Naive thymus-derived CD4-positive, alpha-beta T cell (primary cell): ENCODE data around the gene NAV1. TPM values are rescaled to one million over a fixed set of nuclear protein-coding genes. Genes with fewer than 3 reads are reported as not detected.

ENCODE experiments used
- ATAC-seq: fragments of 150-1000 bp; cut with Tn5 transposase; 2 replicates; pipeline ENCODE4 v1.10.0; 2021; ENCODE audit warnings: mild to moderate bottlenecking, moderate library complexity
- CTCF ChIA-PET: fragments of 350-600 bp; sonication (Branson Sonifier 250); formaldehyde crosslinking; loops from one replicate; lab custom pipeline; 2021; ENCODE audit warnings: antibody characterized with exemption; lab: Charles Lee
- POLR2A ChIA-PET: fragments of 350-600 bp; sonication (Branson Sonifier 250); formaldehyde crosslinking; loops from one replicate; lab custom pipeline; 2021; ENCODE audit warnings: antibody characterized with exemption, inconsistent platforms; lab: Charles Lee
- DNase-seq, 9 donors: peaks; one replicate each; pipeline versions ENCODE4 v3.0.0 to v3.0.0-alpha.2; 2020 to 2022; ENCODE audit warnings: mixed read lengths in 1 of 9
- H3K27ac ChIP-seq: one replicate; pipeline ENCODE4 v1.7.0; 2013; ENCODE audit warnings: mild to moderate bottlenecking, low read depth, low read length, moderate library complexity
- H3K27me3 ChIP-seq, 2 donors: one replicate each; pipeline ENCODE4 v1.7.0; 2013; ENCODE audit warnings: low read length in 2 of 2, mild to moderate bottlenecking in 2 of 2, moderate library complexity in 2 of 2; ENCODE audit not compliant: control insufficient read depth in 2 of 2, insufficient read depth in 2 of 2
- H3K36me3 ChIP-seq, 3 experiments: 1 replicate in 2 of 3; 2 replicates in 1 of 3; pipeline ENCODE4 v1.7.0; 2013; ENCODE audit warnings: low read length in 3 of 3, mild to moderate bottlenecking in 3 of 3, moderate library complexity in 1 of 3; ENCODE audit not compliant: insufficient read depth in 3 of 3, control insufficient read depth in 2 of 3
- H3K4me1 ChIP-seq, 2 donors: one replicate each; pipeline ENCODE4 v1.7.0; 2013; ENCODE audit warnings: low read length in 2 of 2, mild to moderate bottlenecking in 2 of 2, moderate library complexity in 1 of 2; ENCODE audit not compliant: control insufficient read depth in 2 of 2, insufficient read depth in 2 of 2
- H3K4me3 ChIP-seq: 2 replicates; pipeline ENCODE4 v1.7.0; 2013; ENCODE audit warnings: mild to moderate bottlenecking, low read length
- H3K9me3 ChIP-seq, 3 experiments: 1 replicate in 2 of 3; 2 replicates in 1 of 3; pipeline ENCODE4 v1.7.0; 2013; ENCODE audit warnings: low read length in 3 of 3; ENCODE audit not compliant: control insufficient read depth in 2 of 3
- H3K27ac Mint-ChIP-seq, 9 donors: one replicate each; pipeline ENCODE4 v1.8.0; 2020 to 2022; ENCODE audit warnings: mixed read lengths in 9 of 9, mild to moderate bottlenecking in 8 of 9, moderate library complexity in 5 of 9, inconsistent platforms in 2 of 9
- H3K27me3 Mint-ChIP-seq, 5 donors: one replicate each; pipeline ENCODE4 v1.8.0; 2021 to 2022; ENCODE audit warnings: mixed read lengths in 5 of 5, mild to moderate bottlenecking in 1 of 5
- H3K36me3 Mint-ChIP-seq, 5 donors: one replicate each; pipeline ENCODE4 v1.8.0; 2020 to 2022; ENCODE audit warnings: mixed read lengths in 5 of 5, mild to moderate bottlenecking in 3 of 5, inconsistent platforms in 1 of 5
- H3K4me1 Mint-ChIP-seq, 7 donors: one replicate each; pipeline ENCODE4 v1.8.0; 2020 to 2022; ENCODE audit warnings: mixed read lengths in 7 of 7, mild to moderate bottlenecking in 3 of 7, inconsistent platforms in 1 of 7
- H3K4me3 Mint-ChIP-seq, 10 donors: one replicate each; pipeline ENCODE4 v1.8.0; 2020 to 2022; ENCODE audit warnings: mild to moderate bottlenecking in 10 of 10, mixed read lengths in 10 of 10, moderate library complexity in 6 of 10, inconsistent platforms in 2 of 10
- H3K9me3 Mint-ChIP-seq, 11 donors: one replicate each; pipeline ENCODE4 v1.8.0; 2020 to 2022; ENCODE audit warnings: mixed read lengths in 11 of 11, mild to moderate bottlenecking in 4 of 11, inconsistent platforms in 1 of 11, moderate library complexity in 1 of 11
- intact Hi-C, 2 donors: fragments of 100-400 bp; cut with micrococcal nuclease; formaldehyde crosslinking; loops; one replicate each; pipeline ENCODE4 v1.15.1; 2023
- polyA plus RNA-seq, 2 donors: library from polyadenylated mRNA; unstranded; fragments of 300-500 nt; fragmentation: Illumina TruSeq; gene quantifications; one replicate each; pipeline ENCODE4 v1.2.3, GENCODE V29; 2021
- total RNA-seq, 6 experiments: library from RNA in 5 of 6; stranded (reverse) in 5 of 6; gene quantifications; 1 replicate in 5 of 6; 2 replicates in 1 of 6; pipeline ENCODE4 v1.2.3 and lab custom pipeline; 2021 to 2026

Gene NAV1
- total and polyA plus RNA-seq, 7 experiments from 2014 or later = 0.18 to 10.8 (median 2.6) TPM

DNA sequence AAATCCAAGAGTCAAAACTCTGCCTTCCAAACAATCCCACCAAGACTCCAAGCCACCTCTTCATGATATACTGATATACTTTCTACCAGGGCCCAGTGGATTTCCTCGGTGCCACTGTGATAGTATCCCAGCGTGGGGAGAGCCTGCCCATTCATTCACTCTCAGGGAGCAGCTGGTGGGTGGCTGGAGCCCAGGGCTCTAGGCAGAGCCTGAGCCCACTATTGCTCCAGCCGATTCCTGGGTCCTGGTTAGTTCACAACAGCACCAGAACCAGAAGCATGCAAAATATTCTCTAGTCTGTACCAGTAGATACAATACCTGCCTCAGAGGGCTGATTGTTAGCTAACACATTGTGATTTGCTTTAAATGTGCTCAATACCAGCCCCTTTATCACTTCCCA is 32.8 kb upstream of the NAV1 start:
- ChIA-PET POLR2A (interaction anchor here (1.0 kb wide), 1 partner anchor 23 kb away, joined by 3 read pairs; no protein-coding TSS in a partner anchor), CTCF (interaction anchor here (3.7 kb wide), 1 partner anchor 24 kb away, joined by 25 read pairs; no protein-coding TSS in a partner anchor)
- H3K36me3 ChIP-seq = no peaks in the 10 kb centered on the region
- H3K4me3 ChIP-seq = peak overlapping the region; percentile 87
- no peaks in the 10 kb centered on the region for H3K27me3 ChIP-seq
- Mint-ChIP-seq H3K36me3 (peaks cover 0 to 7% (median 0%) of the 10 kb centered on the region in 5 donors), H3K4me3 (peak overlapping the region; percentile 88 to 94 (median 91)), H3K27ac (peak overlapping the region; percentile 83 to 97 (median 90)), H3K4me1 (peaks cover 30 to 61% (median 57%) of the 10 kb centered on the region in 7 donors), H3K27me3 (no peaks in the 10 kb centered on the region), H3K9me3 (no peaks in the 10 kb centered on the region)
- ATAC-seq = no peak
- DNase-seq = no peak
- no peaks in the 10 kb centered on the region for H3K9me3 ChIP-seq
- H3K27ac ChIP-seq = peak overlapping the region; percentile 74
- intact Hi-C loops = loop anchor here (2.0 to 10.0 kb wide), 6 partner anchors 39 to 491 kb away; partner anchors contain the start of genes IPO9 (in 1 of the 2), KIF21B (in 1 of the 2), PHLDA3 (in 1 of the 2) and TIMM17A (in 1 of the 2)
- H3K4me1 ChIP-seq = peaks cover 20 to 28% of the 10 kb centered on the region in 2 donors

DNA sequence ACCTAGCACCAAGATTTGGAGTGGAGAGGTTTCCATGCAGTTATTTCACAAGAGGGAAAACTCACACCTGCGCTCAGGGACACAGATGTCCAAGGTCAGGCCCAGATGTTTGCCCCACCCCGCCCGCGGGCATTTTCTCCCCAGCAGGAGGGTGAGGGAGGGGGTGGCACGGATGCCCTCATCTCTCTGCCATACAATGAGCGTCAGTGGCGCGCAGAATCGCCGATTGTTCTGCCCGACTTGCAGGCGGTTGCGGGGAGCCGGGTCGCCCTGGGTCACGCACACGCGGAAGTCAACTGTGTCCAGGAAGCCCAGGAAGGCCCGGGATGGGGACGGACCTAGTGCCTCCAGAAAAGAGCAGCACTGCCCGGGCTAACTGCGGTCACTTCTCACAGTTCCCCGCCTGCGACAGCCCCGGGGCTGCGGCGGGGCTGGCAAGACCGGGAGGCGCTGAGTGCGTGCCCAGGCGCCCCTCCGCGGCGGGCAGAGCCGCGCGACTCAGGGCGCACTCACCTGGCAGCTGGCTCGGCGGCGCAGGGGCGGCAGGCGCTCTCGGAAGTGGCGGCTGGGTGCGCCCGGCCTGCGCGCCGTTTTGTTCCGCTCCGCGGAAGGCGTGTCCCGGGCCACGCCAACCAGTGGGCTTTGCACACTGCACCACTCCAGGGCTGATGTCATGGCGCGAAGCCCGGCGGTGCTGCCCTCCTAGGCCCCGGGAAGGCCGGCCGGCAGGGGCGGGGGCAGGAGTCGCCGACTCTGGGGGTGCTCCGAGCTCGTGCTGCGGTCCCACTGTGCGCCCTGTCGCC is 32.2 kb upstream of the NAV1 start, which contains the start of gene CSRP1:
CSRP1 (minus strand) TSS at position 567 of the 803 bp plus-strand sequence. CDS start 10,820 bp downstream, outside the sequence.
- peaks cover 20 to 28% of the 10 kb centered on the region in 2 donors for H3K4me1 ChIP-seq
- H3K36me3 ChIP-seq = no peaks in the 10 kb centered on the region
- Mint-ChIP-seq H3K27me3 (no peaks in the 10 kb centered on the region), H3K36me3 (peaks cover 0 to 7% (median 0%) of the 10 kb centered on the region in 5 donors), H3K27ac (peak within 1 kb of the TSS; percentile 83 to 97 (median 91)), H3K4me3 (peak within 1 kb of the TSS; percentile 88 to 94 (median 91)), H3K4me1 (peaks cover 30 to 61% (median 57%) of the 10 kb centered on the region in 7 donors), H3K9me3 (no peaks in the 10 kb centered on the region)
- ChIA-PET CTCF (interaction anchor here (0.6 to 3.7 kb wide), 2 partner anchors 25 to 71 kb away, joined by 5 to 25 read pairs; no protein-coding TSS in a partner anchor), POLR2A (interaction anchor here (1.0 to 1.2 kb wide), 3 partner anchors 8 to 27 kb away, joined by 3 to 5 read pairs (median 3); no protein-coding TSS in a partner anchor)
- ATAC-seq (peak; percentile 97), DNase-seq (peak; percentile 64 to 84 (median 80))
- peak within 1 kb of the TSS; percentile 87 for H3K4me3 ChIP-seq
- no peaks in the 10 kb centered on the region for H3K9me3 ChIP-seq
- H3K27ac ChIP-seq = peak within 1 kb of the TSS; percentile 74
- H3K27me3 ChIP-seq = no peaks in the 10 kb centered on the region
- intact Hi-C loops = loop anchor here (1.0 to 10.0 kb wide), 7 partner anchors 24 to 492 kb away; partner anchors contain the start of genes IPO9 (in 1 of the 2), KIF21B (in 1 of the 2), PHLDA3 (in 1 of the 2) and TIMM17A (in 1 of the 2)

DNA sequence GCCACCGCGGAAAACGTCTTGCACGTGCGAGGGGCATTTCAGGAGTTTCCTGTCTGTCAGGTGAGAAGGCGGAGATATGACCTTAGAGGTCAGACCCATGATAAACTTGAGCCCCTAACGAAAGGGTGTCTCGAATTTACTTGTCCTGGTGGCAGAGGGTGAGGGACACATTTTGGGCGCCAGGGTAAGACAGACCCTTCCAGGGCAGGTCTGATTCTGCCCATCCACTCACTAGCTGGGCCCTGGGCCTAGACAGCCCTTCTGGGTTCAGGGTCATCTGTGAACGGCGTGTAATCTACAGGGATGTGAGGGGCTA is 31.6 kb upstream of the NAV1 start:
- Histone ChIP-seq H3K9me3 (no peaks in the 10 kb centered on the region), H3K36me3 (no peaks in the 10 kb centered on the region), H3K27ac (peak overlapping the region; percentile 74), H3K4me1 (peaks cover 20 to 28% of the 10 kb centered on the region in 2 donors), H3K27me3 (no peaks in the 10 kb centered on the region), H3K4me3 (peak overlapping the region; percentile 87)
- peak overlapping the region; percentile 79 to 94 (median 89) for H3K4me3 Mint-ChIP-seq
- ChIA-PET POLR2A (interaction anchor here (1.1 to 1.2 kb wide), 2 partner anchors 9 to 28 kb away, joined by 3 to 5 read pairs; no protein-coding TSS in a partner anchor), CTCF (interaction anchor here (0.6 to 3.7 kb wide), 2 partner anchors 26 to 72 kb away, joined by 5 to 25 read pairs; no protein-coding TSS in a partner anchor)
- H3K27ac Mint-ChIP-seq = peak overlapping the region; percentile 83 to 94 (median 91)
- ATAC-seq (peak; percentile 1), DNase-seq (no peak)
- intact Hi-C loops = loop anchor here (1.0 to 10.0 kb wide), 7 partner anchors 25 to 493 kb away; partner anchors contain the start of genes IPO9 (in 1 of the 2), KIF21B (in 1 of the 2), PHLDA3 (in 1 of the 2) and TIMM17A (in 1 of the 2)
- H3K36me3 Mint-ChIP-seq = peaks cover 0 to 7% (median 0%) of the 10 kb centered on the region in 5 donors
- no peaks in the 10 kb centered on the region for H3K9me3 Mint-ChIP-seq
- no peaks in the 10 kb centered on the region for H3K27me3 Mint-ChIP-seq
- peaks cover 26 to 60% (median 53%) of the 10 kb centered on the region in 7 donors for H3K4me1 Mint-ChIP-seq

DNA sequence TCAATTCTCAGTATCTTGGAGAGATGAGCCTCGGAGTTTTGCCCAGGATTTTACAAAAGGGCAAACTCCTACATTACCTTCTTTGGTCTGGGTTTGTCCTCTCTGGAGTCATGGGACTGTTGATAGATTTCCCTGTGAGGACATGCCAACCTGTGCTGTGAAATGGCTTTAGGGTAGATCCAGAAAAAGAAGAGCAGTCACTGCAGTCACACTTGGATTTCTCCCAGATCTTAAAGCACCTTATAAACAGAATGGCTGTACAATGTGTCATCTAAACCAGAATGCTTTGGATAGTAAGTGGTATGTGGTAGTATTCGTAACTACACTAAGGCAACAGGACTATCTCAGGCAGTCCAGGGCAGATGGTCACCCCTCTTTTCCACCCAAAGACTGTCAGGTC is 30.1 kb upstream of the NAV1 start:
- peaks cover 0 to 5% (median 0%) of the 10 kb centered on the region in 5 donors for H3K36me3 Mint-ChIP-seq
- Histone ChIP-seq H3K4me3 (no peak overlapping the region), H3K9me3 (no peaks in the 10 kb centered on the region), H3K27ac (no peak overlapping the region), H3K4me1 (peaks cover 20 to 28% of the 10 kb centered on the region in 2 donors), H3K27me3 (no peaks in the 10 kb centered on the region), H3K36me3 (no peaks in the 10 kb centered on the region)
- ATAC-seq (no peak), DNase-seq (no peak)
- intact Hi-C loops = loop anchor here (5.0 to 10.0 kb wide), 4 partner anchors 42 to 494 kb away; partner anchors contain the start of genes KIF21B (in 1 of the 2), PHLDA3 (in 1 of the 2) and TIMM17A (in 1 of the 2)
- CTCF ChIA-PET = interaction anchor here (2.3 to 6.2 kb wide), 2 partner anchors 12 to 24 kb away, joined by 7 to 215 read pairs; no protein-coding TSS in a partner anchor
- peaks cover 16 to 51% (median 39%) of the 10 kb centered on the region in 7 donors for H3K4me1 Mint-ChIP-seq
- H3K4me3 Mint-ChIP-seq = peak overlapping the region in 2 of 10 donors; percentile 8 to 34
- POLR2A ChIA-PET = no interaction called here
- no peaks in the 10 kb centered on the region for H3K9me3 Mint-ChIP-seq
- peak overlapping the region in 4 of 9 donors; percentile 26 to 57 (median 42) for H3K27ac Mint-ChIP-seq
- H3K27me3 Mint-ChIP-seq = no peaks in the 10 kb centered on the region

DNA sequence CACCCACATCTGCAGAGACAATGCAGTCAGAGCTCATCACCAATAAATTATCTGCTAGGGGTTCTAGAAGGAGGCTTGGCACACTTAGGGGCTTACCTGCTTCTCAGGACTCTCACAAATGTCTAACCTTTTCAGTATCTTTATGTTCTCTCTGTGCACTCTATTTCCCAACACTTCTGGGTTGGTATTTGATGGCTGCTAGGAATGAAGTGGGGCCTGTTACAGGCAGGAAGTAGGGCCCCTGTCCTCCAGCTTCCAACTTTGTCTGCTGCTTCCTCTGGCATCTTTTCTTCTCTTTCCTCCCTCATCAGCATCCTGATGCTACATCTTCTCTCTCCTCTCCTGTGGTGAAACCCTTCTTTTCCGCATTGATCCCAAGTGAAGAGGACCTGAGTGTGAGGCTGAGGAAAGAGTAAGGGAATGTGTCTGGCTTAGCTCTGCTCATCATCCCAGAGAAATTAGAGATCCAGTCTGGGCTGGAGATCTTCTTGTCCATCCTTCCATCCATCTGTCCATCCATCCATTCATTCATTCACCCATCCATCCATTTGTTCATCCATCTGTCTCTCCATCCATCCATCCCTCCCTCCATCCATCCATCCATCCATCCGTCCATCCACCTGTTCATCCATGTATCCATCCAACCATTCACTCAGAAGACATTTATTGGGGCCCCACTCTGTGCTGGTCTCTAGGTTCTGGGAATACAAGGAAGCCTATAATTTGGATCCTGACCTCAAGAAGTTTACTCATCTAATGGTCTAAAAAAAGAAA is 29.1 kb upstream of the NAV1 start:
- Histone ChIP-seq H3K36me3 (no peaks in the 10 kb centered on the region), H3K27me3 (no peaks in the 10 kb centered on the region), H3K9me3 (no peaks in the 10 kb centered on the region), H3K27ac (no peak overlapping the region), H3K4me3 (no peak overlapping the region), H3K4me1 (peaks cover 20 to 28% of the 10 kb centered on the region in 2 donors)
- peak overlapping the region in 8 of 9 donors; percentile 5 to 57 (median 28) for H3K27ac Mint-ChIP-seq
- POLR2A ChIA-PET = no interaction called here
- intact Hi-C loops = loop anchor here (5.0 to 10.0 kb wide), 5 partner anchors 42 to 495 kb away; partner anchors contain the start of genes KIF21B (in 1 of the 2), PHLDA3 (in 1 of the 2), TIMM17A (in 1 of the 2) and TMEM9 (in 1 of the 2)
- H3K4me3 Mint-ChIP-seq = peak overlapping the region in 4 of 10 donors; percentile 8 to 29 (median 20)
- no peak for DNase-seq
- peaks cover 15 to 45% (median 37%) of the 10 kb centered on the region in 7 donors for H3K4me1 Mint-ChIP-seq
- CTCF ChIA-PET = interaction anchor here (2.3 to 6.2 kb wide), 2 partner anchors 13 to 25 kb away, joined by 7 to 215 read pairs; no protein-coding TSS in a partner anchor
- no peak for ATAC-seq
- peaks cover 2 to 8% (median 4%) of the 10 kb centered on the region in 5 donors for H3K36me3 Mint-ChIP-seq
- no peaks in the 10 kb centered on the region for H3K27me3 Mint-ChIP-seq
- H3K9me3 Mint-ChIP-seq = no peaks in the 10 kb centered on the region
